Measurements from ENCODE around the gene WBP2NL.

WBP2NL gene

GRCh38 chr22:41979423-41980250 lies 19.0 kb upstream of the WBP2NL start:
- no peak for DNase-seq

DNA sequence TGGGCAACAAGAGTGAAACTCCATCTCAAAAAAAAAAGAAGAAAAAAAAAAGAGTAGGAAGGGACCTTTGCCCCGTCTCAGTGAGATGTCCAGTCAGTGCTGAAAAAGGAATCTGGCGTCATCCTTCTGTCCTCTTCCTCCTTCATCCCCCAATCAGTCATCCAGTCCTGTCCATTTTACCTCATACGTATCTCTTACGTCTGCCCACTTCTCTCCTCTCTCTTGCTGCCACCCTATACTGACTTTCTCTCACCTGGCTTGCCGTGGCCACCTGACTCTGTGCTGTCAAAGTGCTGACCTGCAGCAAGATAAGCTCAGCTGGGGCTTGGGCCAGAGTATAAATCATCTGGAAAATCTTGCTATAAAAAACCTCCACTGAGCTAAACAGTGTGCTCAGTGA lies 15.7 kb upstream of the WBP2NL start:
- DNase-seq: no peak

DNA sequence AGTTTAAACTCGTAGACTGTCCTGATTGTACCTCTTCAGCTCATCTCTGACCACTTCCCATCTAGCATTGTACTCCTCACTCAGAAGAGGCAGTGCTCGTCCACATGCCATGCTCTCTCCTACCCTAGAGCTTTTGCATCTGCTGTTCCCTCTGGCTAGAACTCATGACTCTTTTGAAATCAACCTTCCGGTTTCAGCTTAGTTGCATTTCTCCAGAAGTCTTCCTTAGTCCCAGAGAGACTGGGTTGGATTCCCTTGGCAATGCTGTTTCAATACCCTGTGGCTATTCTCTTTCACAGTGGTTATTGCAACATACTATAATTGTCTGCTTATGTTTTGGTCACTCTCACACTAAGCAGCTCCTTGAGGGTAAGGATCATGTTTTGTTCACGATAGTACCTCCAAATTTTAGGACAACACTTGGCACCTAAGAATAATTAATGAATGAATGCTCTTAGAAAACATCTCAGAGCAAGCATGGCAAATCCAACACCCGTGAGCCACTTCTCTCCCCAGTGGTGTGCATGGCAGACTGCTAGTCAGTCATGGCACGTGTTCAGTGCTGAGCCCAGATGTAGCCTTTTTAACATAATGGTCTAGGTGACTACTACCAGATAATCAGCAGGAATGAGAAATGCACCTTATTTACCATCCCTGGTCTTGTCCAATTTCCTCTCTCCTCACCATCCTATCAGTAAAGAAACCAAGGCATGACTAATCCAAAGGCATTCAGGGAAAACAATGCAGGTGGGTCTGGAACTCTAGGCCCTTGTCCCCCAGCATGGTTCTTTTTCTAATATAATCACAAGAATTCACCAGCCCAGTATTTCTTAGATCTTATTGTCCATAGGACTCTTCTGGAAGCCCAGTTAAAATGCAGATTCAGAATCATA lies 14.8 kb upstream of the WBP2NL start:
- no peak for DNase-seq

GRCh38 chr22:41987276-41987675 lies 11.3 kb upstream of the WBP2NL start:
- DNase-seq: no peak

GRCh38 chr22:41989246-41989645 lies 9.3 kb upstream of the WBP2NL start:
- no peak for DNase-seq

DNA sequence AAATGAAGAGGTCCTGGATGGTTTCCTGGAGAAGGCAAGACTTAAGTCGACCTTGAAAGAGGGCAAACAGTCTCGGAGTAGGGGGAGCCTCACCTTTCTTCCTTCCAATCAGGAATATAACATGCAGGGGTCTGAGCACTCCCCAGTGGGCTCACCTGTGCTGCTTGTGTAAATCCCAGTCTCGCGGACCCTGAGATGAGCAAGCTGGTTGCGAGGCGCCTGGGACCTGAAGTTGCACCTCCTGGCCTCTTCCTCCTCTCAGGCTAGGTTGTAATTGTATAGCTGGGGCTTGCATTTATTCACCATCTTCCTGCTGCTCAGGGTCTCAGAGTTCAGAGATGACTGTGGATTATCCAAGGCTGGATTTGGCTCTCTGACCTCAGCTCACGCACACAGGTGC lies 7.5 kb upstream of the WBP2NL start:
- DNase-seq: no peak

DNA sequence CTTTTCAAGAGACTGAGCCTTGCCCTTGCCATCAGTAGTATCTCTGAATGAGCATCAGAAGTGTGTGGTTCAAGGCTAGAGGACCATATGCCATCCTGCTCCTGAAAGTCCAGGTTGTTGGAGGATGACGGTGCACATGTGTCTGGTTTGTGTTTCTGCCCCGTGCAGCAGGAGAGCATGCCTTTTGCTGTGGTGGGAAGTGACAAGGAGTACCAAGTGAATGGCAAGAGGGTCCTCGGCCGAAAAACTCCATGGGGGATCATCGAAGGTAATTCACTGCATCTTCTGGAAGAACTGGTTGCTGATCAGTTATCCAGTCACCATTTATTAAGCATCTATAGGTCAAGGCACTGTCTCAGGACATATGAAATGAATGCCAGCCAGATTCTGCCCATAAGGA lies 6.1 kb upstream of the WBP2NL start:
- DNase-seq: no peak

- no peak for DNase-seq
Measured at GRCh38 chr22:41995211-41995610, 3.4 kb upstream of the WBP2NL start.

- DNase-seq: no peak
Measured at GRCh38 chr22:41996826-41997225, 1.8 kb upstream of the WBP2NL start.

- no peak for DNase-seq
Measured at GRCh38 chr22:42000466-42000865, 1.9 kb downstream of the WBP2NL start.

- no peak for DNase-seq
Measured at GRCh38 chr22:42001121-42001520, 2.5 kb downstream of the WBP2NL start.

GRCh38 chr22:42001706-42002105 lies 3.1 kb downstream of the WBP2NL start:
- no peak for DNase-seq

- DNase-seq: no peak
Measured at GRCh38 chr22:42007922-42008321, 9.3 kb downstream of the WBP2NL start.

DNA sequence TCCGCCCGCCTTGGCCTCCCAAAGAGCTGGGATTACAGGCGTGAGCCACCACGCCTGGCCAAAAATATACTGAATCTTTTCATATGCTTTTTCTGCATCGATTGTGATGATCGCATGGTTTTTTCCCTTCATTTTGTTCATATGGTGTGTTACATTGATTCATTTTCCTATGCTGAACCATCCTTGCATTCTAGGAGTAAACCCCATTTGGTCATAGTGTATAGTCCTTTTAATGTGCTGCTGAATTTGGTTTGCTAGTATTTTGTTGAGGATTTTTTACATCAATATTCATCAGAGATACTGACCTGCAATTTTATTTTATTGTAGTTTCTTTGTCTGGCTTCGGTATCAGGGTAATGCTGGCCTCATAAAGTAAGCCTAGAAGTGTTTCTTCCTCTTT lies 12.2 kb downstream of the WBP2NL start:
- no peak for DNase-seq

GRCh38 chr22:42013385-42013784 lies 14.8 kb downstream of the WBP2NL start:
- no peak for DNase-seq

DNA sequence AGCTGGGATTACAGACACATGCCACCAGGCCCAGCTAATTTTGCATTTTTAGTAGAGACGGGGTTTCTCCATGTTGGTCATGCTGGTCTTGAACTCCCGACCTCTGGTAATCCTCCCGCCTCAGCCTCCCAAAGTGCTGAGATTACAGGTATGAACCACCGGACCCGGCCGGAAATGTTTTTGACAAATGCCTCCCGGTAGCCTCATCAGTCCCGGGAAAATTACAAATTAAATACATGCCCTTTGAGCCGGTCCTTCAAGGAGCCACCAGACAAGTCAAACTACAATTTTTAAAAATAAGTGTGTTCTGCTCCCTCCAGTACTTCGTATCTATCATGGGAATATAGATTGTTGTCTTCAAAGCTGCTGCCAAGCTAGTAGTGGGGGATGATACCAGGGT lies 17.5 kb downstream of the WBP2NL start:
- no peak for DNase-seq

GRCh38 chr22:42018224-42018623 lies 19.6 kb downstream of the WBP2NL start:
- no peak for DNase-seq

GRCh38 chr22:42021571-42021970 lies 23.0 kb downstream of the WBP2NL start:
- no peak for DNase-seq

DNA sequence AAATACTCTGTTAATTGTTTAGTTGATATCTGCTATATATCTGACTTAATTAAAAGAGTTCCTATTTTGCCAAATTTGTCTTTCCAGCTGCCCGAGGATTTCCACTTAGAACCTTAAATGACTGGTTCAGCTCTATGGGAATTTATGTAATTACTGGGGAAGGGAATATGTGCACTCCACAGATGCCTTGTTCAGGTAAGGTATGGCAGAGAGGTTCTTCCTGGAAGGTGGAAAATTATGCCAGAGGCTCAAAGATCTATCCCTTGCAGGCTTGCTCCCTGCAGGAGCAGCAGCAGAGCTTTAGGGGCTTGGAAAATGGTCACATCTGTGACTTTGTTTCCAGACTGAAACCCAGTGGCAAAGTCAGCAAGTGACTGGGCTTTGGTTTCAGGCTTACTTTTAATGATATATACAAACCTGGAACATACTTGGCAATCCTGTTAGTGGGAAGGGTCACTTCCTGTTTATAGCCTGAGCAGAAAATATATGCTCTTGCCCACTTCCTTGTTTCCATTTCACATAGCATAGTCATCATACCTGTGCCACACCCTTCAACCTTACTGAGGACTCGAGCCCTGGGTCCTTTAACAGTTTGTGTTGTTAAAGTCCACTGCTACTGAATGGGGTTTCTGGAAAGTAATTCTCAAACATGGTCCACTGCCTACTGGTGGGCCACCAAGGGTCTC lies 23.7 kb downstream of the WBP2NL start:
- DNase-seq: no peak

DNA sequence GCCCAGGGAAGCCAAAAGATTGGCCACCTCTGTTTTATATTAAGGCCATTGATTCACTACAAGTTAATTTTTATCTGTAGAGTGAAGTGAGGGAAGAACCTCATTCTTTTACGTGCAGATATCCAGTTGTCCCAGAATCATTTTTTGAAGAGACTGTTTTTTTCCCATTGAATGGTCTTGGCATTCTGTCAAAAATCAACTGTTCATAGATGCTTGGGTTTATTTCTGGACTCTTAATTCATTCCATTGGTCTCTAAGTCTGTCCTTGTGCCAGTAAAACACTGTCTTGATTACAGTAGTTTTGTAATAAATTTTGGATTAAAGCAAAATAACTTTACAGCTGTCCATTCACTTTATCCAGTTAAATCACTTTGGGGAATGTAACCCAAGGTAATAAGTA lies 26.8 kb downstream of the WBP2NL start:
- DNase-seq: no peak

DNA sequence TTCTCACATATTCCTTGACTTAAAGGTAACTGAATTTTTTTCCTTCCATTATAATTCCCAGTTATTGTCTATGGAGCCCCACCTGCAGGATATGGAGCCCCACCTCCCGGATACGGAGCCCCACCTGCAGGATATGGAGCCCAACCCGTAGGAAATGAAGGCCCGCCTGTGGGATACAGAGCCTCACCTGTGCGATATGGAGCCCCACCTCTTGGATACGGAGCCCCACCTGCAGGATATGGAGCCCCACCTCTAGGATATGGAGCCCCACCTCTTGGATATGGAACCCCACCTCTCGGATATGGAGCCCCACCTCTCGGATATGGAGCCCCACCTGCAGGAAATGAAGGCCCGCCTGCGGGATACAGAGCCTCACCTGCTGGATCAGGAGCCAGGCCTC lies 28.1 kb downstream of the WBP2NL start:
- no peak for DNase-seq

GRCh38 chr22:42033263-42034181 lies 34.9 kb downstream of the WBP2NL start:
- no peak for DNase-seq
